OCI-LY7 (cell line): Measurements from ENCODE around the gene RPS6KA2. TPM values are rescaled to one million over a fixed set of nuclear protein-coding genes. Genes with fewer than 3 reads are reported as not detected.

Source experiments
- BruUV-seq: library from RNA; stranded (reverse); fragments of 400-500 nt; replicated peaks from 2 replicates; lab custom pipeline; 2021; lab: Mats Ljungman, UMichigan
- CTCF ChIA-PET: fragments of 300-600 bp; sonication (Branson Sonifier 250); formaldehyde crosslinking; loops from one replicate; lab custom pipeline; 2022; ENCODE audit warnings: antibody characterized with exemption; ENCODE audit not compliant: unreplicated experiment; lab: Charles Lee
- POLR2A ChIA-PET: fragments of 300-600 bp; sonication (Branson Sonifier 250); formaldehyde crosslinking; loops from one replicate; lab custom pipeline; 2022; ENCODE audit warnings: antibody characterized with exemption; lab: Charles Lee
- DNase-seq: peaks from one replicate; pipeline ENCODE4 v3.0.0-alpha.2; 2015; ENCODE audit warnings: low spot score
- H2AFZ ChIP-seq: fragments of 200-600 bp; sonication (generic), shearing (Covaris generic); 2 replicates; pipeline ENCODE4 v1.6.1; 2014; ENCODE audit warnings: mild to moderate bottlenecking, antibody characterized with exemption, low read length, moderate library complexity
- H3K27ac ChIP-seq: fragments of 200-600 bp; sonication (generic); 2 replicates; pipeline ENCODE4 v1.5.1; 2014; ENCODE audit warnings: mixed run types, low read depth, mild to moderate bottlenecking, moderate library complexity, low read length, inconsistent platforms; ENCODE audit not compliant: poor library complexity, severe bottlenecking
- H3K36me3 ChIP-seq: fragments of 200-600 bp; sonication (generic); 2 replicates; pipeline ENCODE4 v1.6.1; 2014; ENCODE audit warnings: mild to moderate bottlenecking, antibody characterized with exemption, low read length, moderate library complexity, mixed read lengths; ENCODE audit not compliant: insufficient read depth
- H3K4me1 ChIP-seq: fragments of 200-600 bp; sonication (generic); 2 replicates; pipeline ENCODE4 v1.5.1; 2014; ENCODE audit warnings: mild to moderate bottlenecking, low read length; ENCODE audit not compliant: insufficient read depth, poor library complexity, severe bottlenecking
- H3K4me2 ChIP-seq: fragments of 200-600 bp; sonication (generic); 2 replicates; pipeline ENCODE4 v1.6.1; 2014; ENCODE audit warnings: mild to moderate bottlenecking, low read length
- H3K4me3 ChIP-seq: fragments of 200-600 bp; sonication (generic); 2 replicates; pipeline ENCODE4 v1.5.1; 2014; ENCODE audit warnings: mild to moderate bottlenecking, low read depth, low read length; ENCODE audit not compliant: poor library complexity, severe bottlenecking
- H3K79me2 ChIP-seq: fragments of 200-600 bp; sonication (generic); 2 replicates; pipeline ENCODE4 v1.6.1; 2016; ENCODE audit warnings: low read depth, mild to moderate bottlenecking, low read length, moderate library complexity, mixed read lengths; ENCODE audit not compliant: insufficient read depth
- H3K9me2 ChIP-seq: fragments of 200-600 bp; sonication (generic); 2 replicates; pipeline ENCODE4 v1.6.1; 2016; ENCODE audit warnings: mild to moderate bottlenecking, low read length, mixed read lengths; ENCODE audit not compliant: insufficient read depth
- H3K9me3 ChIP-seq: fragments of 200-600 bp; sonication (generic); 2 replicates; pipeline ENCODE4 v1.6.1; 2014; ENCODE audit warnings: mild to moderate bottlenecking, mixed run types, low read length, mixed read lengths
- H4K20me1 ChIP-seq: fragments of 200-600 bp; sonication (generic); 2 replicates; pipeline ENCODE4 v1.6.1; 2014; ENCODE audit warnings: mild to moderate bottlenecking, antibody characterized with exemption, low read length, moderate library complexity, mixed read lengths; ENCODE audit not compliant: insufficient read depth
- EZH2phosphoT487 ChIP-seq: fragments of 200-600 bp; sonication (generic); IDR thresholded peaks from 2 replicates; pipeline ENCODE4 v1.6.1; 2018; ENCODE audit warnings: low read depth, borderline replicate concordance, mild to moderate bottlenecking, mixed run types, antibody characterized with exemption, low read length, moderate library complexity, mixed read lengths
- intact Hi-C: fragments of 100-400 bp; cut with micrococcal nuclease; formaldehyde crosslinking; loops from one replicate; pipeline ENCODE4 v1.10.0; 2022; ENCODE audit not compliant: unreplicated experiment
- total RNA-seq, 2 experiments: library from RNA; depleted of rRNA in 1 of 2; stranded (reverse); fragments of >200 nt in 1 of 2; shearing (Covaris generic) in 1 of 2; gene quantifications; 2 replicates each; pipeline ENCODE4 v1.2.3, GENCODE V29; 2014 to 2022
- TF ChIP-seq, protein P1 (sequence below): fragments of 200-600 bp; sonication (generic); conservative IDR thresholded peaks from 2 replicates; pipeline ENCODE4 v1.5.1; 2014; ENCODE audit warnings: mild to moderate bottlenecking, antibody characterized with exemption, low read length, moderate library complexity, mixed read lengths

RPS6KA2 gene
- total RNA-seq, 2 experiments from 2014 or later = 0.69 to 1.9 TPM

DNA sequence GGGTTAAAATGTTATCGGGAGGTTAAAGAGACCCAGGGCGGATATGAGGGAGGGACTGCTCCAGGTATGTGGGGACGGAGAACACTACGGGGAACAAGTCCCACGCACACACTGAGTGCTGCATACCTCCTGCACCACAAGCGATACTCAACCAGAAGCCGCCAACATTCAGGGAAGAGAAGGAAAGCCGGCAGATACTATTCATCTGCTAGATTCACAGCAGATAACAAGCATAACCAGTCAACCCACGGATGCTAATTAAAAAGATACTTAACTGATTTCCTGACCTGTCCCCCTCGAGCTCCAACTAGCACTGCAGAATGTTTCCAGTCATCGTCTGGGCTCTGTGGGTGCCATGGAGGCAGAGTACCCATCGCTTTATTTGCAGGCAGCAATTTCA lies 45.1 kb upstream of the RPS6KA2 start:
- CTCF ChIA-PET = no interaction called here

DNA sequence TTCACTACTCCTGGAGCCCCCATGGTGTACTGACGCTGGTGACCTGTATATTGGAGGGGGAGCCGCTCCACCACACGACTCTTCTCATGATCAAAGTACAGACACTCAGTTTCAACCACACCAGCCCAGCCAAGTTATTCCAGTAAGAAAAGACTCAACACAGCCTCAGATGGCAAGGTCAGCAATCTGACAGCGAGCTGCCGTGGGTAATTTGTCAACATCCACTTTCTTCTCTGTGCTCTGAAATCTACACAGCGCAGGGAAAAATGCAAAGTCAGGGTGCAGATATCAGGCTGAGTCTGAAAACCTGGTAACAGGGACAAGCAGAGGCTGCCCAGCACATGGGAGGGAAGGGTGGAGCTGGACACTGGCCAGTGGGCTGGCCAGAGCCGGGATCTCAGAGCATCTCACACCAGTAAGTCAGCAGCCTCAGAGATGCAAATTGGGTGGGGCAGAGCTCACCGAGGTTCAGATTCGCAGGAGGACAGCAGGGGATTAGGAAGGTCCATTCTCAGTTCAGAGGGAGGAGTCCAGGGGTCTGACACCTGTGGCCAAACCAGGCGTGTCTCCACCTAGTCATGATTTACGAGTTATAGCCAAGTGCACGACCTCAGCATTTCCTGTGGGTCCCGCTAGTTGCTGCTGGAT lies 44.5 kb upstream of the RPS6KA2 start:
- no peaks in the 10 kb centered on the region for H3K79me2 ChIP-seq
- no peak overlapping the region for H2AFZ ChIP-seq
- no peaks in the 10 kb centered on the region for H4K20me1 ChIP-seq
- no peak overlapping the region for H3K4me3 ChIP-seq
- no peaks in the 10 kb centered on the region for H3K9me2 ChIP-seq
- BruUV-seq = no TSS peak
- H3K27ac ChIP-seq = no peak overlapping the region
- H3K9me3 ChIP-seq = no peaks in the 10 kb centered on the region
- no peaks in the 10 kb centered on the region for H3K4me1 ChIP-seq
- no peak overlapping the region for H3K4me2 ChIP-seq
- DNase-seq = peak; percentile 7
- no peak for TF ChIP-seq EZH2phosphoT487
- intact Hi-C loops = no loop called here
- POLR2A ChIA-PET = no interaction called here
- H3K36me3 ChIP-seq = no peaks in the 10 kb centered on the region
- CTCF ChIA-PET = no interaction called here

More for the DNA sequence above, 45.1 kb upstream of the RPS6KA2 start:
- no peaks in the 10 kb centered on the region for H3K79me2 ChIP-seq
- intact Hi-C loops = no loop called here
- POLR2A ChIA-PET = no interaction called here
- BruUV-seq = no TSS peak
- H3K4me2 ChIP-seq = no peak overlapping the region
- H3K4me3 ChIP-seq = no peak overlapping the region
- H3K9me2 ChIP-seq = no peaks in the 10 kb centered on the region
- DNase-seq = no peak
- no peaks in the 10 kb centered on the region for H3K9me3 ChIP-seq
- no peak overlapping the region for H2AFZ ChIP-seq
- TF ChIP-seq EZH2phosphoT487 = no peak
- TF ChIP-seq, protein P1, sequence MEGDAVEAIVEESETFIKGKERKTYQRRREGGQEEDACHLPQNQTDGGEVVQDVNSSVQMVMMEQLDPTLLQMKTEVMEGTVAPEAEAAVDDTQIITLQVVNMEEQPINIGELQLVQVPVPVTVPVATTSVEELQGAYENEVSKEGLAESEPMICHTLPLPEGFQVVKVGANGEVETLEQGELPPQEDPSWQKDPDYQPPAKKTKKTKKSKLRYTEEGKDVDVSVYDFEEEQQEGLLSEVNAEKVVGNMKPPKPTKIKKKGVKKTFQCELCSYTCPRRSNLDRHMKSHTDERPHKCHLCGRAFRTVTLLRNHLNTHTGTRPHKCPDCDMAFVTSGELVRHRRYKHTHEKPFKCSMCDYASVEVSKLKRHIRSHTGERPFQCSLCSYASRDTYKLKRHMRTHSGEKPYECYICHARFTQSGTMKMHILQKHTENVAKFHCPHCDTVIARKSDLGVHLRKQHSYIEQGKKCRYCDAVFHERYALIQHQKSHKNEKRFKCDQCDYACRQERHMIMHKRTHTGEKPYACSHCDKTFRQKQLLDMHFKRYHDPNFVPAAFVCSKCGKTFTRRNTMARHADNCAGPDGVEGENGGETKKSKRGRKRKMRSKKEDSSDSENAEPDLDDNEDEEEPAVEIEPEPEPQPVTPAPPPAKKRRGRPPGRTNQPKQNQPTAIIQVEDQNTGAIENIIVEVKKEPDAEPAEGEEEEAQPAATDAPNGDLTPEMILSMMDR = no peak
- H3K4me1 ChIP-seq = no peaks in the 10 kb centered on the region
- no peaks in the 10 kb centered on the region for H3K36me3 ChIP-seq
- H4K20me1 ChIP-seq = no peaks in the 10 kb centered on the region
- no peak overlapping the region for H3K27ac ChIP-seq

DNA sequence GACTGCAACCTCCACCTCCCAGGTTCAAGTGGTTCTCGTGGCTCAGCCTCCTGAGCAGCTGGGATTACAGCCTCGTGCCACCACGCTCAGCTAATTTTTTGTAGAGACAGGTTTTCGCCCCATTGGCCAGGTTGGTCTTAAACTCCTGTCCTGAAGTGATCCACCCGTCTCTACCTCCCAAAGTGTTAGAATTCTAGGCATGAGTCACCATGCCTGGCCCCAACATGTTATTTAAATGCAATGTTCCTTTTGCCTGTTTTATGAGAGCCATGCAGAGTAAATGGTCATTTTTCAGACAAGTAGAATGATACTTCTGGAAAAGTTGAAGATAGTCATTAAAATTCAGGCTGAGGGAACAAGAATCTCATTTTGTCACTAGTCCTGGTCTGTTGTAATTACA lies 43.8 kb upstream of the RPS6KA2 start:
- no peak overlapping the region for H3K27ac ChIP-seq
- TF ChIP-seq, protein P1 = no peak
- no peak for TF ChIP-seq EZH2phosphoT487
- no peaks in the 10 kb centered on the region for H3K9me2 ChIP-seq
- no TSS peak for BruUV-seq
- H3K4me1 ChIP-seq = no peaks in the 10 kb centered on the region
- H3K4me3 ChIP-seq = no peak overlapping the region
- no peaks in the 10 kb centered on the region for H3K36me3 ChIP-seq
- no peak overlapping the region for H3K4me2 ChIP-seq
- H2AFZ ChIP-seq = no peak overlapping the region
- no peaks in the 10 kb centered on the region for H4K20me1 ChIP-seq
- ChIA-PET POLR2A (no interaction called here), CTCF (no interaction called here)
- H3K9me3 ChIP-seq = no peaks in the 10 kb centered on the region
- DNase-seq = no peak
- intact Hi-C loops = no loop called here
- no peaks in the 10 kb centered on the region for H3K79me2 ChIP-seq
